BLaER1 treated with 17β-estradiol and CSF1 and Interleukin-3, amounts not matched to agents 10 nM and 100 nM (cell line): Measurements from ENCODE around the gene AFG3L2.

ENCODE experiments used
- H3K27ac ChIP-seq, 11 experiments: shearing (Covaris generic); formaldehyde crosslinking; 2 replicates each; pipeline ENCODE4 v1.8.1; 2022
- H3K27me3 ChIP-seq, 11 experiments: shearing (Covaris generic); formaldehyde crosslinking; 2 replicates each; pipeline ENCODE4 v1.8.1; 2022
- H3K36me3 ChIP-seq, 11 experiments: shearing (Covaris generic); formaldehyde crosslinking; 2 replicates each; pipeline ENCODE4 v1.8.1; 2022
- H3K4me1 ChIP-seq, 10 experiments: shearing (Covaris generic); formaldehyde crosslinking; 2 replicates each; pipeline ENCODE4 v1.8.1; 2022
- H3K4me2 ChIP-seq, 11 experiments: shearing (Covaris generic); formaldehyde crosslinking; 2 replicates each; pipeline ENCODE4 v1.8.1; 2022
- H3K4me3 ChIP-seq, 10 experiments: shearing (Covaris generic); formaldehyde crosslinking; 2 replicates each; pipeline ENCODE4 v1.8.1; 2022
- H3K9ac ChIP-seq, 11 experiments: shearing (Covaris generic); formaldehyde crosslinking; 2 replicates each; pipeline ENCODE4 v1.8.1; 2022
- H3K9me3 ChIP-seq, 11 experiments: shearing (Covaris generic); formaldehyde crosslinking; replicated peaks in 1 of 11; 2 replicates each; pipeline ENCODE4 v1.8.1; 2022
- H4K20me1 ChIP-seq, 11 experiments: shearing (Covaris generic); formaldehyde crosslinking; 2 replicates each; pipeline ENCODE4 v1.8.1; 2022
- Cebpa-rat ChIP-seq, 11 experiments: shearing (Covaris generic); IDR thresholded peaks; 2 replicates each; pipeline ENCODE4 v1.8.1; 2022

Gene AFG3L2

GRCh38 chr18:12304351-12305210 lies 72.4 kb downstream of the AFG3L2 start:
- H3K9me3 ChIP-seq: no peaks in the 10 kb centered on the region; a peak in 1 of 22 replicates
- H3K27me3 ChIP-seq: no peaks in the 10 kb centered on the region
- no peak overlapping the region for H3K4me3 ChIP-seq
- H4K20me1 ChIP-seq: peaks cover 4 to 15% (median 9%) of the 10 kb centered on the region in 11 experiments; a peak in 17 of 22 replicates
- peaks cover 17 to 27% (median 20%) of the 10 kb centered on the region in 10 experiments for H3K4me1 ChIP-seq
- no peak overlapping the region for H3K27ac ChIP-seq
- peaks cover under 1 to 5% (median 3%) of the 10 kb centered on the region in 11 experiments; a peak in 18 of 22 replicates for H3K36me3 ChIP-seq
- no peak overlapping the region for H3K9ac ChIP-seq
- TF ChIP-seq Cebpa-rat (IDR thresholded peaks at IDR 0.05): no peak
- no peak overlapping the region for H3K4me2 ChIP-seq

GRCh38 chr18:12302391-12303147 lies 74.5 kb downstream of the AFG3L2 start:
- H3K4me3 ChIP-seq: no peak overlapping the region
- no peaks in the 10 kb centered on the region for H3K27me3 ChIP-seq
- H3K9ac ChIP-seq: no peak overlapping the region
- peaks cover 15 to 22% (median 17%) of the 10 kb centered on the region in 10 experiments for H3K4me1 ChIP-seq
- no peak overlapping the region for H3K4me2 ChIP-seq
- peaks cover 0 to 10% (median 9%) of the 10 kb centered on the region in 11 experiments; a peak in 13 of 22 replicates for H3K9me3 ChIP-seq
- H3K36me3 ChIP-seq: no peaks in the 10 kb centered on the region
- no peak for TF ChIP-seq Cebpa-rat (IDR thresholded peaks at IDR 0.05)
- H3K27ac ChIP-seq: no peak overlapping the region
- H4K20me1 ChIP-seq: no peaks in the 10 kb centered on the region

DNA sequence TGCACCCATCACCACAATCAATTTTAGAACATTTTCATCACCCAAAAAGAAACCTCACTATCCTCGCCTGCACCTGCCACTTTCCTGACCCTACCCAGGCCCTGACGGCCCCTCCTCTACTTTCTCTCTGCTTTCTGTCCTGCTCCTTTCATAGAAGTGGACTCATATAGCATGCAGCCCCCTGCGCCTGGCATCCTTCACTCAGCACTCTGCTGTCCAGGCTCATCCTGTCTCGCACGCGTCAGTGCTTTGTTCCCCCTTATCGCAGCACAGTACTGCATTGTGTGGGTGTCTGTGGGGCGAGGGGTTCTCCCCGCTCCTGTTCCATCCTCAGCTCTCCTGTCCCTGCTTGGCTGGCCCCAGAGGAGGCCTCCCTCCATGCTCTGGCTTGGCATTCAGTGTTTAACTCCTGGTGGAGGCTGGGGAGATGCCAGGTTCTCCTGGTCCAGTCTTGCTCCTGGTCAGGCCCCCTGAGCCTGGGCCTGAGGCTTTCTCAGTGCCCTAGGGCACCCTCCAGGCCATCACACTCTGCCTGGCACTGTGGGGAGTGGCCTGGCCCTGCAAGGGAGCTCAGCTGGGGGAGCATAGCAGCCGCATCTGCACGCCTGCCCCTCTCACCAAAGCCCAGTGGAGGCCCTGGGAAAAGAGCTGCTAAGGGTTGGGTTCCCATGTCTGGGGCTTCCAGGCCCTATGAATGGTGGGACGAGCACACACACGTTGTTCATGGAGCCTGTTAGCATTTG lies 75.6 kb downstream of the AFG3L2 start:
- Histone ChIP-seq H3K4me2 (no peak overlapping the region; a peak in 2 of 22 replicates), H3K9me3 (peaks cover 0 to 13% (median 9%) of the 10 kb centered on the region in 11 experiments; a peak in 13 of 22 replicates), H4K20me1 (no peaks in the 10 kb centered on the region), H3K36me3 (no peaks in the 10 kb centered on the region), H3K4me1 (peaks cover 6 to 13% (median 9%) of the 10 kb centered on the region in 10 experiments), H3K27me3 (no peaks in the 10 kb centered on the region), H3K9ac (no peak overlapping the region), H3K4me3 (no peak overlapping the region), H3K27ac (no peak overlapping the region)
- no peak for TF ChIP-seq Cebpa-rat (IDR thresholded peaks at IDR 0.05)

DNA sequence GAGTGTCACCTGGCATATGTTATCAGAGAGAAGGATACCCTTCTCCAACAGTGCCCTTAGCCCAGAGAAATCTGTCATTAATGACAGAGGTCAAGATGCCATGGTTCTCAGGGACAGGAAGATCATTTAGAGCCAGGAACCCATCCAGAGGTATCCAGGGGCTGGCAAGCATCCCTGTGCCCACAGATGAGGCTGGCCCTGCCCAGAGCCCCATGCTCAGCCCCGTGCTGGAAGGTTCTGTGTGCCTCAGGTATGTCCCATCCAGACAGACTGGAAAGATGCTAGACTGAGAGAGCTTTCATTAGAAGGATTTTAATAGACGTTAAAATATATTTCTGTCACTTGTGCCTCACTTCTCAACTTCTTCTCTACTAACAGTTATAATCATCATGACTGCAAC lies 77.2 kb downstream of the AFG3L2 start:
- Histone ChIP-seq H3K4me2 (no peak overlapping the region), H3K9ac (no peak overlapping the region), H3K27me3 (no peaks in the 10 kb centered on the region), H3K9me3 (peaks cover 0 to 13% (median 9%) of the 10 kb centered on the region in 11 experiments; a peak in 13 of 22 replicates), H3K27ac (no peak overlapping the region), H3K4me1 (peaks cover 0 to 7% (median 0%) of the 10 kb centered on the region in 10 experiments; a peak in 2 of 20 replicates), H4K20me1 (no peaks in the 10 kb centered on the region), H3K4me3 (no peak overlapping the region), H3K36me3 (no peaks in the 10 kb centered on the region)
- TF ChIP-seq Cebpa-rat (IDR thresholded peaks at IDR 0.05): no peak

GRCh38 chr18:12296457-12296856 lies 80.6 kb downstream of the AFG3L2 start:
- no peak overlapping the region for H3K9ac ChIP-seq
- peaks cover 0 to 15% (median 7%) of the 10 kb centered on the region in 10 experiments; a peak in 12 of 20 replicates for H3K4me1 ChIP-seq
- no peaks in the 10 kb centered on the region for H4K20me1 ChIP-seq
- H3K9me3 ChIP-seq: peaks cover 0 to 13% (median 9%) of the 10 kb centered on the region in 11 experiments; a peak in 13 of 22 replicates
- no peaks in the 10 kb centered on the region for H3K36me3 ChIP-seq
- H3K4me3 ChIP-seq: no peak overlapping the region
- H3K27me3 ChIP-seq: no peaks in the 10 kb centered on the region
- no peak for TF ChIP-seq Cebpa-rat (IDR thresholded peaks at IDR 0.05)
- H3K4me2 ChIP-seq: no peak overlapping the region
- no peak overlapping the region for H3K27ac ChIP-seq

GRCh38 chr18:12296087-12296403 lies 81.0 kb downstream of the AFG3L2 start:
- Histone ChIP-seq H4K20me1 (no peaks in the 10 kb centered on the region), H3K4me1 (peaks cover 0 to 15% (median 11%) of the 10 kb centered on the region in 10 experiments; a peak in 12 of 20 replicates), H3K9ac (no peak overlapping the region), H3K9me3 (peaks cover 0 to 13% (median 9%) of the 10 kb centered on the region in 11 experiments; a peak in 13 of 22 replicates), H3K27ac (no peak overlapping the region), H3K4me2 (no peak overlapping the region), H3K27me3 (no peaks in the 10 kb centered on the region), H3K4me3 (no peak overlapping the region), H3K36me3 (no peaks in the 10 kb centered on the region)
- TF ChIP-seq Cebpa-rat (IDR thresholded peaks at IDR 0.05): no peak

GRCh38 chr18:12295389-12296086 lies 81.5 kb downstream of the AFG3L2 start:
- Histone ChIP-seq H3K36me3 (no peaks in the 10 kb centered on the region), H4K20me1 (no peaks in the 10 kb centered on the region), H3K27me3 (no peaks in the 10 kb centered on the region), H3K9me3 (peaks cover 0 to 13% (median 9%) of the 10 kb centered on the region in 11 experiments; a peak in 13 of 22 replicates), H3K27ac (no peak overlapping the region), H3K9ac (no peak overlapping the region), H3K4me2 (no peak overlapping the region), H3K4me3 (no peak overlapping the region), H3K4me1 (peaks cover 0 to 13% (median 12%) of the 10 kb centered on the region in 10 experiments; a peak in 12 of 20 replicates)
- TF ChIP-seq Cebpa-rat (IDR thresholded peaks at IDR 0.05): no peak

DNA sequence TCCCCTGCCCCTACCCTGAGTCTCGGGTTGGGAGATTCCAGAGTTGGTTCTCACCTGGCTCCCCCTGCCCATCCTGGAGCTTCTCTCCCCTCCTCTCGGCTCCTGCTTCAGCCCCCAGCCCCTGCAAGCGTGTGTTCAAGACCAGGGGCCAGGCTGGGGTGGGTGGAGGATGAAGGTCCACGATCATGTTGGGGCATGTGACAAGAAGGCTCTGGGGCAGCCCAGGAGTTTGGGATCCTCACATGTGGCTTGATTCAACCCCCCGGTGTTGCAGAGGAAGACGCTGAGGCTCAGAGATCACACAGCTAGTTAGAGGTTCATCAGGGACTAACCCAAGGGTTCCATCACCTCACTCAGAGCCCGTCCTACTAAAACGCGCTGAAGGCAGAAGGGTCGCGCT lies 83.2 kb downstream of the AFG3L2 start:
- no peak overlapping the region for H3K9ac ChIP-seq
- peaks cover 0 to 13% (median 9%) of the 10 kb centered on the region in 11 experiments; a peak in 13 of 22 replicates for H3K9me3 ChIP-seq
- H3K27ac ChIP-seq: no peak overlapping the region
- no peak overlapping the region for H3K4me2 ChIP-seq
- H4K20me1 ChIP-seq: no peaks in the 10 kb centered on the region
- H3K4me1 ChIP-seq: peaks cover 0 to 19% (median 13%) of the 10 kb centered on the region in 10 experiments; a peak in 13 of 20 replicates
- H3K4me3 ChIP-seq: no peak overlapping the region
- H3K27me3 ChIP-seq: no peaks in the 10 kb centered on the region
- no peak for TF ChIP-seq Cebpa-rat (IDR thresholded peaks at IDR 0.05)
- no peaks in the 10 kb centered on the region for H3K36me3 ChIP-seq
